ENCODE measurements around the gene C2orf78. TPM values are rescaled to one million over a fixed set of nuclear protein-coding genes. Genes with fewer than 3 reads are reported as not detected.

The C2orf78 gene
- total RNA-seq, 1 donor from 2014 or later: not detected

GRCh38 chr2:73827660-73828388, 43.8 kb downstream of the C2orf78 start:
- Histone ChIP-seq H3K4me3 (peak overlapping the region in 1 of 2 donors; percentile 70), H3K4me1 (peaks cover 38% of the 10 kb centered on the region), H3K36me3 (peaks cover 0 to 16% of the 10 kb centered on the region in 2 donors), H3K9me3 (no peaks in the 10 kb centered on the region), H3K27me3 (no peaks in the 10 kb centered on the region), H3K27ac (no peak overlapping the region)
- peak in 1 of 2 donors; percentile 77 for DNase-seq (ENCODE audit: extremely low spot score in 2 of 2)
- TF ChIP-seq CTCF (IDR thresholded peaks at IDR 0.05) (no peak), POLR2AphosphoS5 (IDR thresholded peaks at IDR 0.05; ENCODE audit: insufficient read depth in 1 of 2, low read depth in 1 of 2) (no peak), POLR2A (IDR thresholded peaks at IDR 0.05) (no peak)
- intact Hi-C loops (cut with DNase I): loop anchor here (10.0 kb wide), 2 partner anchors 317 to 507 kb away; partner anchors contain the start of gene BOLA3

GRCh38 chr2:73828389-73828817, 44.4 kb downstream of the C2orf78 start:
- Histone ChIP-seq H3K4me1 (peaks cover 44% of the 10 kb centered on the region), H3K27ac (peak overlapping the region; percentile 94), H3K4me3 (peak overlapping the region; percentile 70 to 82), H3K27me3 (no peaks in the 10 kb centered on the region), H3K9me3 (no peaks in the 10 kb centered on the region), H3K36me3 (peaks cover 0 to 19% of the 10 kb centered on the region in 2 donors)
- no peak for DNase-seq (ENCODE audit: extremely low spot score in 2 of 2)
- intact Hi-C loops (cut with DNase I): loop anchor here (10.0 kb wide), 2 partner anchors 316 to 506 kb away; partner anchors contain the start of gene BOLA3
- TF ChIP-seq POLR2A (IDR thresholded peaks at IDR 0.05): no peak
- TF ChIP-seq POLR2AphosphoS5 (IDR thresholded peaks at IDR 0.05; ENCODE audit: insufficient read depth in 1 of 2, low read depth in 1 of 2): no peak
- no peak for TF ChIP-seq CTCF (IDR thresholded peaks at IDR 0.05)

GRCh38 chr2:73828818-73829570, 45.0 kb downstream of the C2orf78 start, which contains the start of gene STAMBP:
STAMBP (plus strand) TSS chr2:73828961; CDS start chr2:73830857, 1,896 bp downstream.
- H3K4me1 ChIP-seq: peaks cover 48% of the 10 kb centered on the region
- peak within 1 kb of the TSS; percentile 94 for H3K27ac ChIP-seq
- intact Hi-C loops (cut with DNase I): loop anchor here (10.0 kb wide), 2 partner anchors 316 to 506 kb away; partner anchors contain the start of gene BOLA3
- TF ChIP-seq CTCF (IDR thresholded peaks at IDR 0.05) (peak in 1 of 3 experiments; percentile 22), POLR2AphosphoS5 (IDR thresholded peaks at IDR 0.05; ENCODE audit: insufficient read depth in 1 of 2, low read depth in 1 of 2) (peak; percentile 90 to 94), POLR2A (IDR thresholded peaks at IDR 0.05) (peak in 1 of 2 donors; percentile 55)
- H3K9me3 ChIP-seq: no peaks in the 10 kb centered on the region
- H3K27me3 ChIP-seq: no peaks in the 10 kb centered on the region
- H3K36me3 ChIP-seq: peaks cover 0 to 23% of the 10 kb centered on the region in 2 donors
- peak; percentile 97 to 98 for DNase-seq (ENCODE audit: extremely low spot score in 2 of 2)
- H3K4me3 ChIP-seq: peak within 1 kb of the TSS; percentile 70 to 82

GRCh38 chr2:73830871-73831401, 47.0 kb downstream of the C2orf78 start:
- Histone ChIP-seq H3K9me3 (no peaks in the 10 kb centered on the region), H3K4me1 (peaks cover 48% of the 10 kb centered on the region), H3K4me3 (no peak overlapping the region), H3K36me3 (peaks cover 0 to 24% of the 10 kb centered on the region in 2 donors), H3K27me3 (no peaks in the 10 kb centered on the region), H3K27ac (no peak overlapping the region)
- intact Hi-C loops (cut with DNase I): no loop called here
- no peak for DNase-seq (ENCODE audit: extremely low spot score in 2 of 2)
- TF ChIP-seq POLR2A (IDR thresholded peaks at IDR 0.05) (no peak), CTCF (IDR thresholded peaks at IDR 0.05) (no peak), POLR2AphosphoS5 (IDR thresholded peaks at IDR 0.05; ENCODE audit: insufficient read depth in 1 of 2, low read depth in 1 of 2) (peak in 1 of 2 donors; percentile 31)

All from vagina (tissue), 2 donors.